WTC11 (cell line): ENCODE measurements around the gene FNDC3B. TPM values are rescaled to one million over a fixed set of nuclear protein-coding genes. Genes with fewer than 3 reads are reported as not detected.

Experiments used
- ATAC-seq: fragments of 200-7000 bp; cut with Tn5 transposase; 2 replicates; pipeline ENCODE4 v1.10.0; 2021; ENCODE audit warnings: mild to moderate bottlenecking, moderate library complexity
- CTCF ChIA-PET: fragments of 300-600 bp; sonication (Branson Sonifier 250); formaldehyde crosslinking; loops from one replicate; lab custom pipeline; 2021; ENCODE audit warnings: antibody characterized with exemption; lab: Charles Lee
- POLR2A ChIA-PET: fragments of 350-600 bp; sonication (Branson Sonifier 250); formaldehyde crosslinking; loops from one replicate; lab custom pipeline; 2021; ENCODE audit warnings: antibody characterized with exemption; lab: Charles Lee
- DNase-seq: peaks from one replicate; pipeline ENCODE4 v3.0.0; 2021; ENCODE audit warnings: low spot score
- H3K27ac Mint-ChIP-seq: 2 replicates; pipeline ENCODE4 v1.8.0; 2021; ENCODE audit warnings: mixed read lengths
- H3K27me3 Mint-ChIP-seq: 2 replicates; pipeline ENCODE4 v1.8.0; 2021; ENCODE audit warnings: low read depth, mild to moderate bottlenecking, moderate library complexity, mixed read lengths
- H3K36me3 Mint-ChIP-seq: 2 replicates; pipeline ENCODE4 v1.8.0; 2021; ENCODE audit warnings: mixed read lengths
- H3K4me1 Mint-ChIP-seq: 2 replicates; pipeline ENCODE4 v1.8.0; 2022; ENCODE audit warnings: mixed read lengths
- H3K4me3 Mint-ChIP-seq: 2 replicates; pipeline ENCODE4 v1.8.0; 2021; ENCODE audit warnings: mild to moderate bottlenecking, moderate library complexity, mixed read lengths
- H3K9me3 Mint-ChIP-seq: 2 replicates; pipeline ENCODE4 v1.8.0; 2021; ENCODE audit warnings: mixed read lengths
- ATF3 ChIP-seq: sonication (generic); formaldehyde crosslinking; conservative IDR thresholded peaks from 2 replicates; pipeline ENCODE4 v1.8.1; 2022; ENCODE audit warnings: mild to moderate bottlenecking, missing genetic modification reagents
- CREM ChIP-seq: sonication (generic); formaldehyde crosslinking; IDR thresholded peaks from 2 replicates; pipeline ENCODE4 v1.8.1; 2022; ENCODE audit warnings: mild to moderate bottlenecking, missing genetic modification reagents, moderate library complexity
- CTCF ChIP-seq: fragments of 200-600 bp; IDR thresholded peaks from 2 replicates; pipeline ENCODE4 v1.8.0; 2022; ENCODE audit warnings: antibody characterized with exemption
- E2F4 ChIP-seq: sonication (generic); formaldehyde crosslinking; IDR thresholded peaks from 2 replicates; pipeline ENCODE4 v1.8.1; 2022; ENCODE audit warnings: low read depth, mild to moderate bottlenecking, moderate library complexity, missing genetic modification reagents, borderline replicate concordance
- ELF4 ChIP-seq: sonication (generic); formaldehyde crosslinking; IDR thresholded peaks from 2 replicates; pipeline ENCODE4 v1.8.1; 2022; ENCODE audit warnings: low read depth, mild to moderate bottlenecking, moderate library complexity, missing genetic modification reagents
- ESRRA ChIP-seq: sonication (generic); formaldehyde crosslinking; IDR thresholded peaks from 2 replicates; pipeline ENCODE4 v1.8.1; 2022; ENCODE audit warnings: mild to moderate bottlenecking, missing genetic modification reagents, borderline replicate concordance
- FOXJ3 ChIP-seq: sonication (generic); formaldehyde crosslinking; IDR thresholded peaks from 2 replicates; pipeline ENCODE4 v1.9.0; 2021; ENCODE audit warnings: missing genetic modification reagents, mild to moderate bottlenecking, borderline replicate concordance
- FOXK1 ChIP-seq: sonication (generic); formaldehyde crosslinking; IDR thresholded peaks from 2 replicates; pipeline ENCODE4 v1.8.0; 2022; ENCODE audit warnings: mild to moderate bottlenecking, moderate library complexity, missing genetic modification reagents
- IRF1 ChIP-seq: sonication (generic); formaldehyde crosslinking; IDR thresholded peaks from 2 replicates; pipeline ENCODE4 v1.8.0; 2023; ENCODE audit warnings: missing genetic modification reagents
- JUN ChIP-seq: sonication (generic); formaldehyde crosslinking; IDR thresholded peaks from 2 replicates; pipeline ENCODE4 v1.8.0; 2023; ENCODE audit warnings: mild to moderate bottlenecking, missing genetic modification reagents
- MYBL2 ChIP-seq: sonication (generic); formaldehyde crosslinking; IDR thresholded peaks from 2 replicates; pipeline ENCODE4 v1.8.1; 2023; ENCODE audit warnings: mild to moderate bottlenecking, moderate library complexity, missing genetic modification reagents
- NFATC4 ChIP-seq: fragments of 250-450 bp; sonication (Bioruptor Pico); IDR thresholded peaks from 2 replicates; pipeline ENCODE4 v1.9.0; 2021; ENCODE audit warnings: mild to moderate bottlenecking
- PRDM15 ChIP-seq: sonication (generic); formaldehyde crosslinking; IDR thresholded peaks from 2 replicates; pipeline ENCODE4 v1.8.0; 2022; ENCODE audit warnings: missing genetic modification reagents
- PREB ChIP-seq: sonication (generic); formaldehyde crosslinking; IDR thresholded peaks from 2 replicates; pipeline ENCODE4 v1.8.1; 2022; ENCODE audit warnings: mild to moderate bottlenecking, missing genetic modification reagents, moderate library complexity, borderline replicate concordance
- SOX15 ChIP-seq: fragments of 250-450 bp; sonication (Bioruptor Pico); IDR thresholded peaks from 2 replicates; pipeline ENCODE4 v1.9.0; 2021; ENCODE audit warnings: mild to moderate bottlenecking
- TCF7 ChIP-seq: sonication (generic); formaldehyde crosslinking; IDR thresholded peaks from 2 replicates; pipeline ENCODE4 v1.8.0; 2022; ENCODE audit warnings: mild to moderate bottlenecking, low read depth, missing genetic modification reagents, moderate library complexity
- ZNF317 ChIP-seq: sonication (generic); formaldehyde crosslinking; IDR thresholded peaks from 2 replicates; pipeline ENCODE4 v1.8.1; 2023; ENCODE audit warnings: low read depth, mild to moderate bottlenecking, moderate library complexity, missing genetic modification reagents, borderline replicate concordance
- ZNF416 ChIP-seq: fragments of 250-450 bp; sonication (Bioruptor Pico); IDR thresholded peaks from 2 replicates; pipeline ENCODE4 v1.9.0; 2021; ENCODE audit warnings: mild to moderate bottlenecking, inconsistent platforms
- ZNF423 ChIP-seq: fragments of 250-450 bp; sonication (Bioruptor Pico); IDR thresholded peaks from 2 replicates; pipeline ENCODE4 v2.1.2; 2022; ENCODE audit warnings: mild to moderate bottlenecking, moderate library complexity
- ZSCAN18 ChIP-seq: fragments of 250-450 bp; sonication (Bioruptor Pico); IDR thresholded peaks from 2 replicates; pipeline ENCODE4 v2.1.2; 2022; ENCODE audit warnings: mild to moderate bottlenecking, moderate library complexity
- total RNA-seq: library from RNA; stranded (reverse); gene quantifications from 3 replicates; pipeline ENCODE4 v1.2.3, GENCODE V29; 2021

FNDC3B gene
- total RNA-seq, 1 experiment from 2014 or later: 42.8 TPM

GRCh38 chr3:172192830-172193415, 153.5 kb downstream of the FNDC3B start:
- H3K27ac Mint-ChIP-seq: no peak overlapping the region
- H3K4me1 Mint-ChIP-seq: peaks cover 43% of the 10 kb centered on the region
- peaks cover 4% of the 10 kb centered on the region; the same call in 1 of the 2 replicates for H3K36me3 Mint-ChIP-seq
- ATAC-seq: no peak
- CTCF ChIA-PET: no interaction called here
- POLR2A ChIA-PET: no interaction called here
- H3K9me3 Mint-ChIP-seq: peaks cover 5% of the 10 kb centered on the region
- H3K4me3 Mint-ChIP-seq: no peak overlapping the region
- no peaks in the 10 kb centered on the region for H3K27me3 Mint-ChIP-seq
- no peak for DNase-seq
- TF ChIP-seq ATF3: no peak
- no peak for TF ChIP-seq JUN (CRISPR knock-in tag)
- no peak for TF ChIP-seq ZNF423 (CRISPR knock-in tag)

- ATAC-seq (no peak), DNase-seq (no peak)
- CTCF ChIA-PET: no interaction called here
- Mint-ChIP-seq H3K36me3 (peaks cover 6% of the 10 kb centered on the region; the same call in 1 of the 2 replicates), H3K4me1 (peaks cover 41% of the 10 kb centered on the region), H3K4me3 (no peak overlapping the region), H3K27ac (peak overlapping the region; percentile 28)
- TF ChIP-seq PREB (CRISPR knock-in tag): no peak
- no peak for TF ChIP-seq TCF7
- TF ChIP-seq MYBL2 (CRISPR knock-in tag): no peak
- TF ChIP-seq CTCF: no peak
- no peak for TF ChIP-seq IRF1 (CRISPR knock-in tag)
- no peak for TF ChIP-seq FOXJ3 (CRISPR knock-in tag)
- no peak for TF ChIP-seq NFATC4 (CRISPR knock-in tag)
- no peak for TF ChIP-seq SOX15 (CRISPR knock-in tag)
- TF ChIP-seq, all 79 proteins: peak for 0
- Mint-ChIP-seq H3K9me3 (peaks cover 7% of the 10 kb centered on the region), H3K27me3 (no peaks in the 10 kb centered on the region)
- POLR2A ChIA-PET: no interaction called here
These were observed 154.1 kb downstream of the FNDC3B start for GRCh38 chr3:172193436-172193835.

- TF ChIP-seq ELF4 (CRISPR knock-in tag) (no peak), ZNF423 (CRISPR knock-in tag) (no peak), FOXK1 (no peak), ESRRA (no peak), E2F4 (CRISPR knock-in tag) (no peak), ZNF416 (no peak), TCF7 (no peak), CREM (CRISPR knock-in tag) (no peak), ZSCAN18 (CRISPR knock-in tag) (no peak), PRDM15 (no peak), ZNF317 (no peak)
- H3K27ac Mint-ChIP-seq: no peak overlapping the region
- DNase-seq: no peak
- H3K4me3 Mint-ChIP-seq: no peak overlapping the region
- peaks cover 10% of the 10 kb centered on the region; the same call in 1 of the 2 replicates for H3K36me3 Mint-ChIP-seq
- peaks cover 10% of the 10 kb centered on the region for H3K9me3 Mint-ChIP-seq
- peak; percentile 91 for ATAC-seq
- H3K27me3 Mint-ChIP-seq: no peaks in the 10 kb centered on the region
- H3K4me1 Mint-ChIP-seq: peaks cover 36% of the 10 kb centered on the region
- CTCF ChIA-PET: interaction anchor here (1.0 kb wide), 1 partner anchor 25 kb away, joined by 3 read pairs; no protein-coding TSS in a partner anchor
- POLR2A ChIA-PET: no interaction called here
These were observed 155.5 kb downstream of the FNDC3B start for GRCh38 chr3:172194702-172195406.
